KOPT-K1 (cell line): ENCODE measurements around the gene CALN1.

ENCODE experiments used
- H3K27ac ChIP-seq: fragments of 200-600 bp; sonication (generic); 2 replicates; pipeline ENCODE4 v1.5.1; 2016; ENCODE audit warnings: antibody characterized with exemption, mild to moderate bottlenecking, low read depth, low read length; ENCODE audit not compliant: poor library complexity, severe bottlenecking
- H3K36me3 ChIP-seq: fragments of 200-600 bp; sonication (generic); 2 replicates; pipeline ENCODE4 v1.5.1; 2017; ENCODE audit warnings: antibody characterized with exemption, mild to moderate bottlenecking, low read length, moderate library complexity; ENCODE audit not compliant: insufficient read depth
- H3K9me3 ChIP-seq: fragments of 200-600 bp; sonication (generic); 2 replicates; pipeline ENCODE4 v1.5.1; 2017; ENCODE audit warnings: antibody characterized with exemption, low read length, mild to moderate bottlenecking; ENCODE audit not compliant: insufficient read depth, poor library complexity, severe bottlenecking

Gene CALN1

DNA sequence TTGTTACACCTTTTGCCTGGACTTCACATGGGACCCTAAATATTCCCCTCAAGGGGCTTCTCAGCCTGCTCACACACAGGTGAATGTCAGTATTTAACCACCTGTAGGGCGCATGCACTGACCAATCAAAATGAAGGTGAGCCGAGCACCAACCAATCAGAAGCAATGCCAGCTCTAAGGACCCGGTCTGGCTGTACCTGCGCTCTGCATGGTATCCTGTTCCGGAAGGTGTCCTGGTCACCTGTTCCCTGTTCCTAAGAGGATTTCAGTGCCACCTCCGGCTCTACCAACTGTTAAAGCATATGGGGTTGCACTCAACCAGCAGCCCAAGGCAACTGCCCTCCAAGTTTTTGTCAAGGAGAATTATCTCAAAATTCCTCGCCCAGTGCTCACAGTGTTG, 18.4 kb upstream of the CALN1 start:
- H3K27ac ChIP-seq: no peak overlapping the region
- no peaks in the 10 kb centered on the region for H3K9me3 ChIP-seq
- no peaks in the 10 kb centered on the region for H3K36me3 ChIP-seq

DNA sequence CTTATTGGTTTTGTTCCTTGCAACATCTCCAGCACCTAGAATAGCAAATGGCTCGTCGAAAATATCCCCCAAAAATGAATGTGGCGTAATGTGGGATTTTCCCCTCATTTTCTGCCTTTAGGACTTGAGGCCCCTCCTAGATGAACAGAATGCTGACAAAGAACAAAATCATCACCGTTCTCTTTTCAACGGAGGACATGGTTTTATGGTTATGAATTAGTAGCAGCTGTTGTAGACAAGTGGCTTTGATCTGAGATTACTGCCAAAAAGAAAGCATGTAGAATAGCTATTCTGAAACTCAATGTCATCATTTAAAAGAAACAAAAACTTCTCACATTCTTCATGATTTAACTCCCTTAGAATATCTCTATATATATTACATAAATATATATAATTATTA, 17.2 kb upstream of the CALN1 start:
- Histone ChIP-seq H3K36me3 (no peaks in the 10 kb centered on the region), H3K9me3 (no peaks in the 10 kb centered on the region), H3K27ac (no peak overlapping the region)

DNA sequence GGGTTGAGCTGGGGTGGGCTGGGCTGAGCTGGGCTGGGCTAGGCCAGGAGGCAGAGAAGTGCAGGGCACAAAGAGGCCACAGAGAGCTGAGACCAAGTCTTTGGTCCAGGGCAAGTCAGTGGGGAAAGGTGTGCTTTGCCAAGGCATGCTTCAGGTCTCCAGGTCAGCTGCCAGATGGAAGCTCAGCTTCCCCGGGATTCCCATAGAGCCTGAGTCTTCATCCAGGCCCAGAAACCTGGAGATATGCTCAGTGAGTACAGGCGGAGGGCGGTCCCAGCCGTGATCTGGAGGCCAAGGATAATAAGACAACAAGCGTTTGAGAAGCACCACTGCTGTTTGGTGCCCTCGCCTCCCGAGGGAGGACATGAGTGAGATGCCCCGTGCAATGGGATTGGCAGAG, 4.7 kb upstream of the CALN1 start:
- Histone ChIP-seq H3K27ac (no peak overlapping the region), H3K36me3 (no peaks in the 10 kb centered on the region), H3K9me3 (no peaks in the 10 kb centered on the region)

DNA sequence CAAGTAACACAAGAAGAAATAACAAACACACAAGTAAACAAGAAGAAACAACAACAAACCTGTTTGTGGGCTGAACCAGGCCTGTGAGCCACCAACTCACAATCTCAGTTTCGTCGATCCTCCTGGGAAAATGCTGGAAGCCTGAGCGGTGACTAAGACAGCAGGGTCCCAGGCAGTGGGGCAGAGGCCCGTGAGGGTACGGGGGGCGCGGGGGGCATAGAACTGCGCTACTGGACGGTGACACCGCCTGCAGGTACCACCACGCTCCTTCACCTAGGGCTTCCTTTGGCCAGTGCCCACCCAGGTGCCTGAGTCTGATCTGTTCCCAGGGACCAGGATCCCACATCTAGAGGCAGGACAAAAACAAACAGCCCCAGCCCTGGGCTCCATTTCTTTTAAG, 3.4 kb upstream of the CALN1 start:
- H3K27ac ChIP-seq: no peak overlapping the region
- no peaks in the 10 kb centered on the region for H3K36me3 ChIP-seq
- no peaks in the 10 kb centered on the region for H3K9me3 ChIP-seq

DNA sequence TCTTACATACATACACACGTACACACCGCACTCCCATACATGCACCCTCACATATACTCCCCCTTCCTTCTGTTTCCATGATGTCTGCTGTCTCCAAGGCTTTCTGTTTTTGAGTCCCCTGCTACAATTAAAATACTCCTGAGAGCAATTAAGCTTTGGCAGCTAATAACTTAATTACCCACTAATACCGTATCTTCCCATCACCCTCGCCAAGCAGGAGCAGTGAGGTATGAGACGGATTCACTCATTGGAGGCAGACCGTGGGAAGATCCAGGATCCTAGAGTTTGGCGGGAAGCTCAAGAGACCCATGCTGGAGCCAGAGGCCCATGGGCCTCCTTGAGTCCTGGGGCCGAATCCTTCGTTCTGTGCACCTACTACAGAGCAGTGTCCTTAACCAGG, 1.7 kb upstream of the CALN1 start:
- Histone ChIP-seq H3K36me3 (no peaks in the 10 kb centered on the region), H3K27ac (no peak overlapping the region), H3K9me3 (no peaks in the 10 kb centered on the region)

DNA sequence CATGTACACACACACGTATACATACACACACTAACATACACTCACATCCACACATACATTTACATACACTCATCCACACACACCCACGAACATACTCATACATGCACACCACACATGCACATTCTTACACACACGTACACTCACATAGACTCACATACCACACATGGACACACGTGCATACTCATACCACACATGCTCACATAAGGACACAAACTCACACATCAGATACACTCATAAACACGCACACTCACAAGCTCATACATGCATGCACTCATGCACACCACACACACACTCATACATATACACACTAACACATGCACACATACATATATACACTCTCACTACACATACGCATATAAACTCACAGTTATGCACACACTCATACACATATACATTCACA, 1.2 kb upstream of the CALN1 start:
- H3K9me3 ChIP-seq: no peaks in the 10 kb centered on the region
- no peak overlapping the region for H3K27ac ChIP-seq
- no peaks in the 10 kb centered on the region for H3K36me3 ChIP-seq

DNA sequence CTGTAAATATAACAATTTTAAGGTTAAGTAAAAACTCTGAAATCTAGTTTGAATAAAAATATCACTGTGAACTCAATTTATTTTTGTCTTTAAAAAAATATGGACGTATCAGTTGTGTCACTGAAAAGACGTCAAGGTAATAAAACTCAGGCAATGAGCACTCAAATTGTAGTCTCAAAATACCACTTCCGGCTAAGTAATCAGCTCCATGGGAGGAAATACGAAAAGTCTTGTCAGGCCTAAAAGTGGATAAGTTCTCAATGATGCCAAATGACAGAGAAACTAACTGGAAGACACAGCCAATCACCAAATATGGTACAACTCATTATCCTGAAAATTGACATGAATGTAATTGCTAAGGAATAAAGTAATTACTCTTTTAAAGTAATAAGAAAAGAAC, 719 bp downstream of the CALN1 start:
- no peaks in the 10 kb centered on the region for H3K9me3 ChIP-seq
- H3K36me3 ChIP-seq: no peaks in the 10 kb centered on the region
- no peak overlapping the region for H3K27ac ChIP-seq

DNA sequence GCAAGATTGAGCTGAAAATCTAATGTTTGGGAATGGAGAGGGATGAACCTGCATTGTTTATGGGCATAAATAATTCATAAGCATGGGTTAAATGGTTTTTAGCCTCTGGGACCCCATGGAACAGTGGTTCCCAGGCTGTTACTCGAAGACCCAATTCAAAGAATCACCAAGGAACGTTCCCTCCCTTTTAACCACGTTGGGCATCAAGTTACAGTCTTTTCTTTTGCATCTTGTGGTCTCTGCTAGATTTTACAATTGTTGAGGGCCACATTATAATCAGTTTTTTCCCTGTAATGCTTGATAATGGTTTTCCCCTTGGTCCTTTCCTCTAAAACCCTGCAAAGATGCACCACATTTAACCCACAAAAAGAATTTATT, 2.5 kb downstream of the CALN1 start:
- H3K36me3 ChIP-seq: no peaks in the 10 kb centered on the region
- H3K27ac ChIP-seq: no peak overlapping the region
- no peaks in the 10 kb centered on the region for H3K9me3 ChIP-seq

DNA sequence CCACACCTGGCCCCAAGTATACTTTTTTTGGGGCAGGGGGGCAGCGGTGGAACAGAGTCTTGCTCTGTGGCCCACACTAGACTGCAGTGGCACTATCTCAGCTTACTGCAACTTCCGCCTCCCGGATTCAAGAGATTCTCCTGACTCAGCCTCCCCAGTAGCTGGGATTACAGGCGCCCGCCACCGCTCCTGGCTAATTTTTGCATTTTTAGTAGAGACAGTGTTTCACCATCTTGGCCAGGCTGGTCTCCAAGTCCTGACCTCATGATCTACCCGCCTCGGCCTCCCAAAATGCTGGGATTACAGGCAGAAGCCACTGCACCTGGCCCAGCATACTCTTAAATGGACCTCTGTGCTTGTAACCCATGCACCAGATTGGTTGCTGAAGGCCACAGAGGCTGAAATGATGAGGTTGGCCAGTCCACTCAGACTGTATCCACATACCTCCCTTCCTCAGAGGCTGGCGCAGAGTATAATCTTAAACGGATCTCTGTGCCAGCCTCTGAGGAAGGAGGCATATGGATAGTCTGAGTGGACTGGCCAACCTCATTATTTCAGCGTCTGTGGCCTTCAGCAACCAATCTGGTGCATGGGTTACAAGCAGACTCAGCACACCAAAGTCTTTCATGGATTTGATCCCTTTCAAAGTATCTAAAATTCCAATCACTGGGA, 3.0 kb downstream of the CALN1 start:
- H3K9me3 ChIP-seq: no peaks in the 10 kb centered on the region

DNA sequence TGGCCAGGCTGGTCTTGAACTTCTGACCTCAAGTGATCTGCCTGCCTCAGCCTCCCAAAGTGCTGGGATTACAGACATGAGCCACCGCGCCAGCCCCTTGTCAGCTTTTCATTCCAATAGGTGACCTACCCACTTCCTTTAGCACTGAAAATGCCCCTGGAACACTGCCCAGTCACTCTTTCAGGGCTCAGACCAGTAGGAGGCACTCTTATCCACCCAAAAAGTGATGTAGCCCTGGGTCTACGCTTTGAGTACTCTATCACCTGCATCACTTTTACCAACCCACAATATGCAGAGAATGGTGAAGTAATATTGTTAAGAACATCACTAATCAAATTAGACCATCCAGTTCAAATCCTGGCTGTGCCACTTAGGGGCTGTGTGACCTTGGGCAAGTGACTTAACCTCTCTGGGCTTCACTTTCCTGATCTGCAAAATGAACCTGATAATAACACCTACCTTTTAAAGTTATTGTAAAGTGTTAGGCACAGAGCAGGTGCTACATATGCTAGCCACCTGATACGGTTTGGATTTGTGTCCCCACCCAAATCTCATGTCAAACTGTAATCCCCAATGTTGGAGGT, 5.2 kb downstream of the CALN1 start:
- Histone ChIP-seq H3K9me3 (no peaks in the 10 kb centered on the region), H3K36me3 (no peaks in the 10 kb centered on the region), H3K27ac (no peak overlapping the region)

More for the DNA sequence above, 3.0 kb downstream of the CALN1 start:
- Histone ChIP-seq H3K27ac (no peak overlapping the region), H3K36me3 (no peaks in the 10 kb centered on the region)

DNA sequence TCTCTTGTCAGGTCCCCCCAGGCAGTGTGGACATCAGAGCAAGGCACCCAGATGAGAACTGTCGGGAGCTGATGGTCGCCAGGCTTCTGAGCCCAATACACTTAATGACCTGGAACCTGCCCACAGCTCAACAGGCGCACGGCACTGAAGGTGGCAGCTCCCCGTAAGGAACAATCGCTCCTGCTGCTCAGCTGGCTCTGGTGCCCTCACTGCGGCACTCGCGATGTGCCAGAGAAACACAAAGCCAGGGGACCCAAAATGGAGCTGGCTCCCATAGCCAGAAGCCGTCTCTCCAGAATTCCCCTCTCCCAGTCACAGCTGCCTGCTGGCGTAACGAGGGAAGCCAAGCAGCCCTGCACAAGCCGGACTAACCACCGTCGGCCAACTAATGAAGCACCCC, 6.3 kb downstream of the CALN1 start:
- Histone ChIP-seq H3K36me3 (no peaks in the 10 kb centered on the region), H3K9me3 (no peaks in the 10 kb centered on the region), H3K27ac (no peak overlapping the region)

DNA sequence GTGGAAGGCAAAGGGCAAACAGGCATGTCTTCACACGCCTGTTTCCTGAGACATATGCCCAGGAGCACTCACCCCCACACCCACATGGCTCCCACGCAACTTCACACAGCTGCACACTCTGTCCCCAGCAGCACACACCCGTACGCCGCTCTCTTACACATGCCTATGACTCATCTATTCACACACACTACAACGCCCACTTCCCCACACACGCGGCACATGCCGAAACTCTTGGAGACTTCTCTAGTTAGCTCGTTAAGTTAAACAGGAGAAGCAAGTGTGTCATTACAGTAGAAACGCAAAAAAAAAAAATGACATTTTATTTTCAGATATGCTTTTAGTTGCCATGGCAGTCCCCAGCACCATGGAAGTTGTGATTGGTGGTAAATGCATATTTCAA, 6.7 kb downstream of the CALN1 start:
- Histone ChIP-seq H3K27ac (no peak overlapping the region), H3K9me3 (no peaks in the 10 kb centered on the region), H3K36me3 (no peaks in the 10 kb centered on the region)

DNA sequence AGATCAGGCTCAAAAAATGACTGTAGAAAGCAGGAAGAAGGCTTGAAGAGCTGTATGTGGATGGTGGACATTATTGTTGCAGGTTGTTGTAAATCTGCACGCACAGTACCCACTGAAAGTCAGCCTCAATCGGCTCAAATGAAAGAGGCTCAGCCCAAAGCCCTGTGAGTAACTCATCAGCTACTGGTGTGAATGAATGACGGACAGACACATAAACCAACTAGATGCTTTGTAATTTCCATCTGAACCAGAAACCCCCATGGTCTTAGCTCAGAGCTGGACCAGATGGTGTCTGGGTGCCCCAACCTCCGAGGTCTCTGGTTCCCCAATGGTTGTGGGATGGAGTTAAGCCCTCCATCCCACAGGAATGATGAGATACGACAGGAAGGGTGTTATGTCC, 7.4 kb downstream of the CALN1 start:
- H3K27ac ChIP-seq: no peak overlapping the region
- no peaks in the 10 kb centered on the region for H3K9me3 ChIP-seq
- H3K36me3 ChIP-seq: no peaks in the 10 kb centered on the region

DNA sequence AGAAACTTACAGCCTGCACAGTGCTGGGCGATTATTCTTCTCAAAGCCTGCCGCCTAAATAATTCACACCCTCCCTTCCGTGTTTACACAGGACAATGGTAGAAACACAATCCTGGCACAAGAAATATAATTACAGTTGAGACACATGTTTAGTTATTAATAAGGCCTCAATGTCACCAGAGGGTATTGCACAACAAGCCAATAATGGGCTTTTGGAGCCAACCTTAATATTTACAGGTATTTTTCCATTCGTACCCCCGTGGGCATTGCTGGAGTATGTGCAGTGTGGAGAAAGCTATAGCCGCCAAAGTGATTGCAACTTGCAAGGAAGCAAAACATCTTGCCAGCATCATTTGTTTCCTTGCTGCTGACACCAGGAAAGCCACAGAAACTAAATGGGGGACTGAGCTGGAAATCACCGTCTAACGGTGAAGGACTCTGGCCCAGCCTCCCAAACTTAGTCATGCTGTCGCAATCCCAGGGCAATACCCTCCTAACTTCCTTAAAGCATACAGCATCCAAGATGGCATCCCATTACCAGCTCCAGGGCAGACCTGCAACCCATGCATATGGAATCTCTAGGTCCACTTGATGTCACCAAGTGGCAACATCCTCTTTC, 8.6 kb downstream of the CALN1 start:
- Histone ChIP-seq H3K36me3 (no peaks in the 10 kb centered on the region), H3K27ac (no peak overlapping the region), H3K9me3 (no peaks in the 10 kb centered on the region)

DNA sequence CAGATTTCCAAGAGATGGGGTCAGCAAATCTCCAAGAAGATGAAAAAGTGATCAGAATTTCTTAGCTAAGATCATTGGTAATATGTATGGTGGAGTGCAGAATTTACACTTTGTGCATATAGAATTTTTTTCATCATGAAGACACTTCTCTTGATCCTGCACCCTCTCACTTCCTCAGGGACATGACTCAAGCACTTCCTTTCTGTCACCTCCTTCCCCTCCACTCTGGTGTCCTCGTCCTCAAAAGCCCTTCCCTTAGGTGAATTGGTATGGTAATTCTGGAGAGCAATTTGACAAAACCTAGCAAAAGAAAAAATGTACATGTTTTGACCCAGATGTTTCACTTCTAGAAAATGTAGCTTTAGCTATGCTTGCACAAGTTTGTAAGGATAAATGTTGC, 18.1 kb downstream of the CALN1 start:
- no peak overlapping the region for H3K27ac ChIP-seq
- H3K36me3 ChIP-seq: no peaks in the 10 kb centered on the region
- H3K9me3 ChIP-seq: no peaks in the 10 kb centered on the region

DNA sequence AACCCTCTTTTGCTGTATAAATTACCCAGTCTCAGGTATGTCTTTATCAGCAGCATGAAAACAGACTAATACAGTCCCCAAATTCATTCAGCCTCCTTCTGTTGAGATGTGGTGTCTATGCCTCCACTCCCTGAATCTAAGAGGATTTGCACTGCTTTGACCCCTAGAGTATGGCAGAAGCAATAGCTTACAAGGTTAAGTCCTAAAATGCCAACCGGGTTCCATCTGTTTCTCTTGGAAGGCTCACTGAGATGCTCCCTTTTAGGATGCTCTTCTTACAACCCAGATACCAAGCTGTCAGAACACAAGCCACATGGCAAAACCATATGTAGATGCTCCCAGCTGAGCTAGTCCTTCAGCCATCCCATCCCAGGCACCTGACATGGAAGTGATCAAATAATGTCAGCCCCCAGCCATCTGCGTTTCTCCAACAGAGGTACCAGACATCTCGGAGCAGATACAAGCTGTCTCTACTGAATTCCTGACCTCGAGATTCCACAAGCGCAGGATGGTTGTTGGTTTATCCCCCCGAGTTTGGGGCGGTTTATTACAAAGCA, 20.2 kb downstream of the CALN1 start:
- Histone ChIP-seq H3K9me3 (no peaks in the 10 kb centered on the region), H3K36me3 (no peaks in the 10 kb centered on the region), H3K27ac (no peak overlapping the region)
